Measurements from ENCODE around the gene MYL12B.
"Not testable (repeated sequence)": the region's sequence is repeated elsewhere in the genome, so short reads cannot be mapped to it uniquely, and the experiment has no call there.

Gene MYL12B

DNA sequence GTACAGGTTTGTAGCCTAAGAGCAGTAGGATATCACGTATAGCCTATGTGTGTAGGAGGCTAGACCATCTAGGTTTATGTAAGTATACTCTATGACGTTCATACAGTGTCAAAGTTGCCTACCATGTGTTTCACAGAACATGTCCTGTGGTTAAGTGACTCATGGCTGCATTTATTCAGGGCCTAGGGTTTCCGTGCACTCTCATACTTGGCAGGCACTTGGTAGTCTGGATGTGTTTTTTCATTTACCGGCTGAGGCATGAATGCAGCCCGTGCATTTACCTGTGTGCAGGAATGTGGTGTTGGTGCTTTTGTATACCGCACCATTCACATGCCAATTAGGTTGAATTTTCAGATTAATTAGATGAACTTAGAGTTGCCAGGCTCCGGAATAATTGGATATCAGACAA is 43.4 kb downstream of the MYL12B start:
- no peak for FAIRE-seq

GRCh38 chr18:3305933-3306332 is 44.0 kb downstream of the MYL12B start:
- FAIRE-seq, result no peak

GRCh38 chr18:3306391-3306790 is 44.5 kb downstream of the MYL12B start:
- FAIRE-seq, result no peak

DNA sequence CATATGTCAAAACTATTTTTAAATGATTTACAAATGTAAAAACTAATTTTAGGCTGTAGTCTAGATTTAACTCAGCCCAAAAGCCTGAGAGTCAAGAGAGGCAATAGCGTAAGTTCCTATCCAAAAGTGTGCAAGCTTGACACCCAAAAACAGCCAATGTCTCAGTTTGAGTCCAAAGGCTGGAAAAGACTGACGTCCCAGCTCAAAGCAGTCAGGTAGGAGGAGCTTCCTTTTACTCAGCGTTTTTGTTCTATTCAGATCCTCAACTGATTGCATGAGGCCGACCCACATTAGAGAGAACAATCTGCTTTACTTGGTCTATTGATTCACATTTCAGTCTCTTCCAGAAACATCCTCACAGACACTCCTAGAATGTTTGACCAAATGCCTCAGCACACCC is 51.8 kb downstream of the MYL12B start:
- FAIRE-seq, result no peak

DNA sequence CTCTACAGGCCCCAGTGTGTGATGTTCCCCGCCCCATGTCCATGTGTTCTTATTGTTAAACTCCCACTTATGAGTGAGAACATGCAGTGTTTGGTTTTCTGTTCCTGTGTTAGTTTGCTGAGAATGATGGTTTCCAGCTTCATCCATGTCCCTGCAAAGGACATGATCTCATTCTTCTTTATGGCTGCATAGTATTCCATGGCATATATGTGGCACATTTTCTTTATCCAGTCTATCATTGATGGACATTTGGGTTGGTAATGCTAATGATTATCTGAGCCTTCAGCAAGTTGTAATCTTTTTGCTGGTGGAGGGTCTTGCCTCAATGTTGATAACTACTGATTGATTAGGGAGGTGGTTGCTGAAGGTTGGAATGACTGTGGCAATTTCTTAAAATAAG is 53.4 kb downstream of the MYL12B start:
- not testable (repeated sequence) for FAIRE-seq

DNA sequence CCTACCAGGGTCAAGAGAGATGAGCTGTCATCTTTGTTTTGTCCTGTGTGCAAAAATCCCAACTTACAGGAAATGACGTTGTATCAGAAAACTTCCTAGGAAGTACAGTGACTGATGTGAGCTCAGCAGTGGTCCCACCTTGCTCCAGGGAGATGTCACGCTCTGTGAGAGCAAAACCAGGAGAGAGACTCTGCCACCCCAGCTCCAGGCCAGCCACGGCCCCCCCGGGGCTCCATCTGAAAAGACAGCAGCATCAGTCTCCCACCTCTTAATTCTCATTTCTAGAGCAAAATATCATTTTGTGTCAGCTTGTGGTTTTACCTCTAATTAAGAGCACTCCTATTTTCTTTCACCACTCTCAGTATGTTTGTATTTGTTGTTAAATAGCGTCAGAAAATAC is 57.5 kb downstream of the MYL12B start:
- no peak for FAIRE-seq

GRCh38 chr18:3319894-3320454 is 58.0 kb downstream of the MYL12B start:
- FAIRE-seq, result no peak

GRCh38 chr18:3321133-3321812 is 59.3 kb downstream of the MYL12B start:
- FAIRE-seq, result no peak

DNA sequence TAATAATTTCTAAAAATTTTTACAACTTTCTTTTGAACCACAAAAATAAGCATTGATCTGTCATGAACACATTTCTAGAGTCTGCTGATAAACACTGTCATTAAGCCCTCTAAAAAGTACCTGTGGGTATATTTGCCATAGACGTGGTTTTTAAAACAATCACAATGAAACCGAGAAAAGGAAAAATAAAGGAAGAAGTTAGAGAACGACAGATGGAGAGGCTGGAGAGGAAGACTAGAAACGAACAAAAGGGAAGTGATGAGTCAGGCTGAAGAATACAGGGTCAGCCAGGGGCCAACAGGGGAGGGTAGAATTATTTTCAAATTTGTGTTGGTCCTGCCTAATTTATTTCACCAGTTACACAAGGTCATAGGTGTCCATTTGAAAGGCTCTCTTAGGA is 62.0 kb downstream of the MYL12B start:
- no peak for FAIRE-seq

Data from A204.1 (cell line).